ENCODE measurements around the gene CEACAM3.
"Not testable (repeated sequence)": the region's sequence is repeated elsewhere in the genome, so short reads cannot be mapped to it uniquely, and the experiment has no call there.

The CEACAM3 gene

GRCh38 chr19:41796362-41796761 is at the start of gene CEACAM3:
Gene CEACAM3, plus strand, starts transcription at chr19:41796587. Its CDS starts 91 bp downstream, at chr19:41796678.
- TF ChIP-seq, protein P1, sequence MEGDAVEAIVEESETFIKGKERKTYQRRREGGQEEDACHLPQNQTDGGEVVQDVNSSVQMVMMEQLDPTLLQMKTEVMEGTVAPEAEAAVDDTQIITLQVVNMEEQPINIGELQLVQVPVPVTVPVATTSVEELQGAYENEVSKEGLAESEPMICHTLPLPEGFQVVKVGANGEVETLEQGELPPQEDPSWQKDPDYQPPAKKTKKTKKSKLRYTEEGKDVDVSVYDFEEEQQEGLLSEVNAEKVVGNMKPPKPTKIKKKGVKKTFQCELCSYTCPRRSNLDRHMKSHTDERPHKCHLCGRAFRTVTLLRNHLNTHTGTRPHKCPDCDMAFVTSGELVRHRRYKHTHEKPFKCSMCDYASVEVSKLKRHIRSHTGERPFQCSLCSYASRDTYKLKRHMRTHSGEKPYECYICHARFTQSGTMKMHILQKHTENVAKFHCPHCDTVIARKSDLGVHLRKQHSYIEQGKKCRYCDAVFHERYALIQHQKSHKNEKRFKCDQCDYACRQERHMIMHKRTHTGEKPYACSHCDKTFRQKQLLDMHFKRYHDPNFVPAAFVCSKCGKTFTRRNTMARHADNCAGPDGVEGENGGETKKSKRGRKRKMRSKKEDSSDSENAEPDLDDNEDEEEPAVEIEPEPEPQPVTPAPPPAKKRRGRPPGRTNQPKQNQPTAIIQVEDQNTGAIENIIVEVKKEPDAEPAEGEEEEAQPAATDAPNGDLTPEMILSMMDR (IDR thresholded peaks at IDR 0.05; ENCODE audit: borderline replicate concordance, control extremely low read depth, extremely low read depth, insufficient read depth, missing control alignments) = no peak
- DNase-seq (ENCODE audit: low spot score) = no peak
- in situ Hi-C loops (cut with MboI; ENCODE audit: low sequenced_read_pairs, unreplicated experiment) = no loop called here

DNA sequence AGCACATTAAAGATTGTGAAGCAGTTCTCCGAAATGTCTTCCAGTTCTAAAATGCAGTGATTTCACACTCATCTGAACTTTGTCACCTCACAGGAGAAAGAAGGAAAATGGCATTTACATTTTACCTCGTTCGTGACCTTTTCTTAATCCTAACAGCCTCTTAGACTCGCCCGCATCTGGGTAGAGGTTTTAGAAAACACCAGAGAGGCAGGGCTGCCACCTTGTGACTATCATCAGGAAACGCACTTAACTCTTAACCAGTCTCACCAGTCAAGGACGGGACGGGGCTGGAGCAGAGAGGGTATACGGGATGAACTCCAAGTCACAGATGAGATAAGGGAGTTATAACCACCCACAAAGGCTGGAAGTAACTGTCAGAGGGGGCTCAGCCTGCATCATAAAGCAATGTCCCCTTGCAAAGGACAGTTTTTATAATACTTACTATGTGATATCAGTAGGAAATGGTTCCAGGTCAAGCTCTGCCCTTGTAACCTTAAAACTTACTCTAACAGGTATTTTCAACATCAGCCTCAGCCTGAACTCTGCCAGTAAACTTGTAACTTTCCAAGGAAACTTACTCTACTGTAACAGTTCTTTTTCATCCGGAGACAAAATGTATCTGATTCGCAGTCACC is 49.7 kb upstream of the CEACAM3 start:
- DNase-seq (ENCODE audit: low spot score) = peak; percentile 60
- TF ChIP-seq, protein P1 (IDR thresholded peaks at IDR 0.05; ENCODE audit: borderline replicate concordance, control extremely low read depth, extremely low read depth, insufficient read depth, missing control alignments) = peak; percentile 31
- in situ Hi-C loops (cut with MboI; ENCODE audit: low sequenced_read_pairs, unreplicated experiment) = no loop called here

GRCh38 chr19:41748012-41748411 is 48.4 kb upstream of the CEACAM3 start:
- TF ChIP-seq, protein P1 (IDR thresholded peaks at IDR 0.05; ENCODE audit: borderline replicate concordance, control extremely low read depth, extremely low read depth, insufficient read depth, missing control alignments) = no peak
- in situ Hi-C loops (cut with MboI; ENCODE audit: low sequenced_read_pairs, unreplicated experiment) = no loop called here
- DNase-seq (ENCODE audit: low spot score) = no peak

- DNase-seq (ENCODE audit: low spot score); in situ Hi-C loops (cut with MboI; ENCODE audit: low sequenced_read_pairs, unreplicated experiment): not testable (repeated sequence)
Measured at GRCh38 chr19:41750248-41751134, 45.9 kb upstream of the CEACAM3 start.

GRCh38 chr19:41753159-41753558 is 43.2 kb upstream of the CEACAM3 start:
- DNase-seq (ENCODE audit: low spot score) = peak; percentile 69
- in situ Hi-C loops (cut with MboI; ENCODE audit: low sequenced_read_pairs, unreplicated experiment) = no loop called here
- TF ChIP-seq, protein P1 (IDR thresholded peaks at IDR 0.05; ENCODE audit: borderline replicate concordance, control extremely low read depth, extremely low read depth, insufficient read depth, missing control alignments) = peak; percentile 60

DNA sequence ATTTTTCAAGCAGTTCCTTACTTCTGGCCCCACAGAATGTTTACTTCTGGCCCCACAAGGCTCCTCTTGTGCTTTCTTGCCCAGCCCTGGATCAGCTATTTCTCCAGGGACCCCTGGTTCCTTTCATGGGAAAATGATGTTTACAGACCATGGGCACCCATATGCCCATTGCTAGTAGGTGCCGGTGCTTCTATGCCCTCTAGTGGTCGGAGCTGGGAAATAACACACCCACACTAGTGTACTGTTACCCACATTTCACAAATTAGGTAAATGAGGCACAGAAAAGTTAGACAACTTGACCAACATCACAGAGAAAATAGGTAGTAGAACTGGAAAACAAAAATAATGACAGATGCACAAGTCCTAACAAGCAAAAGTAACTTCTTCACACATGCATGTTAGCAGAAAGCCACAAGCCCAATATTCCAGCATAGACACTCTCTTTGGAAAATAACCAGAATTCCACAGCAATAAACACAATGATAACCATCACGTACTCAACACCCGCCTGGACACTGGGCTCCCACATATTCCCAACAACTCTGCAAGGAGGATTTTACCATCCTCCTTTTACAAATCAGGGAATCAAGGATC is 42.4 kb upstream of the CEACAM3 start:
- TF ChIP-seq, protein P1 (IDR thresholded peaks at IDR 0.05; ENCODE audit: borderline replicate concordance, control extremely low read depth, extremely low read depth, insufficient read depth, missing control alignments) = peak; percentile 67
- in situ Hi-C loops (cut with MboI; ENCODE audit: low sequenced_read_pairs, unreplicated experiment) = no loop called here
- DNase-seq (ENCODE audit: low spot score) = peak; percentile 47

All from GM13976 (cell line).